DMS53 treated with DMSO at 0.1 percent for 48 hours (cell line): Measurements from ENCODE around the gene NCMAP.

ENCODE experiments used
- DNase-seq: peaks from one replicate; lab custom pipeline; 2025; ENCODE audit not compliant: unreplicated experiment; lab: John Stamatoyannopoulos, UW

The NCMAP gene

DNA sequence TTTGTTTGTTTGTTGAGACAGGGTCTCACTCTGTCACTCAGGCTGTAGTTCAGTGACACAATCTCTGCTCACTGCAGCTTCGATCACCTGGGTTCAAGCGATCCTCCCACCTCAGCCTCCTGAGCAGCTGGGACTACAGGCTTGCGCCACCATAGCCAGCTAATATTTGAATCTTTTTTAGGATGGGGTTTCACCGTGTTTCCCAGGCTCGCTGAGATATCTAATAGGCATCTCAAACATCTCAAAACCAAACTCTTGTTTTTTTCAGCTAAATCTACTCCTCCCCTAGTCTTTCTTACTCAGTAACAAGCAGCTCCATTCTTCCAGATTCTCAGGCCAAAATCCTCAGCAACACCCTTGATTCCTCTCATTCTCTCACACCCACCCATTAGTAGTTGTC, 65.2 kb downstream of the NCMAP start:
- no peak for DNase-seq

DNA sequence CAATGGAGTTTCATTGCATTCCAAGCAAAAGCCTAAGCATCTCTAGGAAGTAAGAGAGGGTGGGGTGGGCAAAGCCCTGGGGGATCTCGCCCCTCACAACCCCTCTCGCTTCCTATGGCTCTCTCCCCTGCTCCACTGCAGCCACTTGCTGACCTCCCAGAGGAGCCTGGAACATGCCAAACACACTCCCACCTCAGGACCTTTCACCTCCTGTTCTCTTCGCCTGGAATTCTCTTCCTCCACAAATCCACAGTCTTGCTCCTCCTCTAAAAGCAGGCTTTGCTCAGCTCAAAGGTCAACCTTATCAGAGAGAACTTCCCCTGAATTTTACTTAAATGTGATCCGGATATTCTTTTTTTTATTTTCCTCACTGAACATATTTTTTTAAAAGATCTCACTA, 66.3 kb downstream of the NCMAP start:
- no peak for DNase-seq

GRCh38 chr1:24632832-24633175, 76.9 kb downstream of the NCMAP start:
- DNase-seq = no peak

DNA sequence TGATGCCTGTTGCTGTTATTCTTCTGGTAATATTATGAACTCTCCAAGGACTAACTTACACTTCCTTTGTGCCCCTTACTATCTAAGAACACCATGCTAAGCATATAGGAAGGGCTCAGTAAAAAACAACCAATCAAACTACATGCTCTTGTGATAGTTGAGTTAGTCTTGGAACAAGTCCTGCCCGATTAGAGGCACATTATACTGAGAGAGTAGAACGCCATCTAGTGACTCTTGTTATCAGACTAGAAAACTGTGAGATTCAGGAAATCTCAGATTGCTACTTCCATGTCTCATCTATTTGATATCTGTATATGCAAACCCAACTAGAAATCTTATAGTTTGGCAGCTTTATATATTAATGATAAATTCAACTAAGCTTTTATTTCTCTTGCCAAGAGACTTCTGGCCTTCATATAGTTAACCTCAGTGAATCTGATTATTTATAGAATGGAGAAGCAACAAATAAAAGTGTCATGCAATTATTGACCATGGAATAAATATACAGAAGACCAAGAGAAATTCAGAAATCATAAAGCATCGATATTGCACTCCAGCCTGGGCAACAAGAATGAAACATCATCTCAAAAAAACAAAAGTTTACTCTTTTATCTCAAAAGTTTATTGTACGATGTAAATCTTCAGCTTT, 79.4 kb downstream of the NCMAP start:
- DNase-seq = peak; percentile 83

- no peak for DNase-seq
Observed at GRCh38 chr1:24636661-24637357, 80.9 kb downstream of the NCMAP start.

- DNase-seq = no peak
Observed at GRCh38 chr1:24639094-24639493, 83.2 kb downstream of the NCMAP start.

- peak; percentile 46 for DNase-seq
Observed at GRCh38 chr1:24639881-24640280, 84.0 kb downstream of the NCMAP start.

DNA sequence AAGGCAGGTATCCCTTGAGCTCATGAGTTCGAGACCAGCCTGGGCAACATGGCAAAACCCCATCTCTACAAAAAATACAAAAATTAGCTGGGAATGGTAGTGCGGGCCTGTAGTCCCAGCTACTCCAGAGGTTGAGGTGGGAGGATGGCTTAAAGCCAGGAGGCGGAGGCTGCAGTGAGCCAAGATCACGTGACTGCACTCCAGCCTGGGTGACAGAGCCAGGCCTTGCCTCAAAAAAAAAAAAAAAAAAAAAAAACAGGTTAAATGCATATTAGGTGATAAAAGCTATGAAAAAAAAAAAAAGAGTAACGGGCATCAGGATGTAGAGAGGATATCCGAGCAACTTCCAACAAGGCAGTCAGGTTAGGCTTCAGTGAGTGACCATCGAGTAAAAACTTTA, 84.4 kb downstream of the NCMAP start:
- DNase-seq = no peak

DNA sequence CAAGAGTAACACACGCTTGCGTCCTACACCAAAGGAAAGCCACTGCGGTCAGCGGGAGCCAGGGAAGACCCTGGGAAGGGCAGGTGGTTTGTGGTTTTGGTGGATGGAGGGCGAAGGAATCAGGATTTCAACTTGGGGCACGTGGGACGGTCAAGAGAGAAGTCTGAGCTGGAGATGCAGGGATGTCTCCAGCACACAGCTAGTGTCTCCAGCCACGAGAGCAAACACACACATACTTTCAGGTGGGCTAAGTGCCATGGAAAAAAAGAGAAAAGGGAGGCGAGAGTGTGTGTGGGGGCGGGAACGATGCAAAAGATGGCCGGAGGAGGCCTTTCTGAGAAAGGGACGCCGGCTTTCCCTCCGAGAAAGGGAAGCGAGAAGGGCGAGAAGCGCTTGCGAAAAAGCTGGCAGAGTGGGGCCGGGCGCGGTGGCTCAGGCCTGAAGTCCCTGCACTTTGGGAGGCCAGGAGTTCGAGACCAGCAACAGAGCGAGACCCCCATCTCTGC, 85.8 kb downstream of the NCMAP start:
- DNase-seq = no peak

DNA sequence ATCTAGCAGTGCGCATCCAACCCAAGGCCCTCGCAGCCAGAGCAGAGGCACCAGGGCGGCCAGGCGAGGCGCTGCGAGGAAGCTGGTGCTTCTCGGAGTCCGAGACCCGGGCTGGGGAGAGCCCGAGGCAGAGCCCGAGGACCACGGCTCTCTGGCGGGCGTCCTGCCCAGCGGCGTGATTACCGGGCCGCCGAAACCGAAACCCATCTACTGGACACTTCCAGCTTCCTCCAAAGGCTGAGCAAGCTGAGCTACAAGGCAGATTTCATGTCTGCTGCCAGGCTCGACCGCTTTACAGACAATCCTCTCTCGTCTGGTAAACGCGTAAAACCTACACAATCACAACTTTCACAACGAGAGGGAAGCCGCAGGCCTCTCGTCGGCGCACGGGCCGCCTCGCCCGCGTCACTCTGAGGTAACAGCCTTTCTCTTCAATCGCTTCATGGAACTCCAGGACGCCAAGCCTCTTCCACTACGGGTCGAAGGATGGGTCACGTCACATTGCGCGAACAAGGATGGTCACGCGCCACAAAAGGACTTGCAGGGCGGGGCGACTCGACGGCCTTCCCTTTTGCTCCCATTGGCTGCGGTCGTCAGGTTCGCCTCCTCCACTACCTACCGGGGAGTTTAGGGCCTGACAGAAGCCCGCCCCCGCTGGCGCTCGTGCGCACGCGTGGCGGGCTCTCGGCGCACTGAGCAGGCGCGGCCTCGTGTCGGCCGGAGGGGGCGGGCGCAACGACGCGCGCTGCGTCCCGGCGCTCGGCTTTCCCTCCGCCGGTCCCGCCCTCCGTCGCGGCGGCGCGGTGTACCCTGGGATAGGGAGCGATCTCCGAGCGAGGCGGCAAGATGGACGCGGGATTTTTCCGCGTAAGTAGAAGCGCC, 86.8 kb downstream of the NCMAP start, which contains the start of gene SRRM1:
TSS of gene SRRM1 (plus strand) at position 822 of the 882 bp plus-strand sequence. CDS start at position 847, 25 bp downstream.
- DNase-seq = peak; percentile 99

- no peak for DNase-seq
Observed at GRCh38 chr1:24643363-24644099, 87.6 kb downstream of the NCMAP start.

DNA sequence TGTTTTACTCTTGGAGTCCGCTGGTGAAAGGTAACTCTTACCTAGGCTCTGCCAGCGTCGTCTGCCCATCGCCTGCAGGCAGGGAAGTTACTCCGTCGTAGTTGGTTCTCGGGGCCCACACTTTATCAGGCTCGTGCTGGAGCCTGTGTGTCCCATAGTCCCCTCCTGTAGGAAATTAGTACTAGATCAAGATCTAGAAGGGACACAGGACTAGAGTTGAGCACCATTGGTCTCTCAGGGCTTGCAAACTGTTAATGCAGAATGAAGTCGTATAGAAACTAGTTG, 88.2 kb downstream of the NCMAP start:
- no peak for DNase-seq

DNA sequence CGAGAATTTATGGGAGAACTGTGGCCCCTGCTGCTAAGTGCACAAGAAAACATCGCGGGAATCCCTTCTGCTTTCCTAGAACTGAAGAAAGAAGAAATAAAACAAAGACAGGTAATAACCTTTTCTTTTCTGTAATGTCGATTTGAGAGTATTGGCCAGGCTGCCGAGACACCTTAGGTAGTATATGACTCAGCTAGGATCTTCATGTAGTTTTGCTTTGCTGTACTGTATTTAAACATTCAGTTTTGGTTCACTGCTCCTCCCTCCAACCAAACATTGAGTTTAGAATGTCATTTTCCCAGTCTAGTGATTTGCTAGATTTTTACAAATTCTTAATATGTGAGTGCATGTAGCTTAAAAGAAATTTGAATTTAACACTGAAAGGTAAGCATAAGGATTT, 93.0 kb downstream of the NCMAP start:
- DNase-seq = no peak

DNA sequence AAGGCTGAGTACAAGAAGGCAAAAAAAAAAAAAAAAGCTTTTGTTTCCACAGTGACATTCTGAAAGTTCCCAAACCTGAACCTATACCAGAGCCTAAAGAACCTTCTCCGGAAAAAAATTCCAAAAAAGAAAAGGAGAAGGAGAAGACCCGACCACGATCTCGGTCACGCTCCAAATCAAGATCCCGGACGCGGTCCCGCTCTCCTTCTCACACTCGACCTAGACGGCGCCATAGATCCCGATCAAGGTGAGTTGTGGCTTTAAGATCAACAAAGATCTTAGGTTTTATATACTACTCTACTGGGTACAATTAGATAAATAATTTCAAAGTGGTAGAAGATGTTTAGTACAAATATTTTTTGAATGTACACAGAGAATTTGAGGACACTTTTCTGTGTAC, 96.5 kb downstream of the NCMAP start:
- DNase-seq = no peak

GRCh38 chr1:24654010-24654409, 98.1 kb downstream of the NCMAP start:
- no peak for DNase-seq

GRCh38 chr1:24656046-24656445, 100.2 kb downstream of the NCMAP start:
- no peak for DNase-seq

- no peak for DNase-seq
Observed at GRCh38 chr1:24657781-24658180, 101.9 kb downstream of the NCMAP start.
